Spleen (tissue), 7 donors: ENCODE data around the gene SYT14.

Source experiments
- POLR2A ChIP-seq, 3 donors: fragments of 450-650 bp; IDR thresholded peaks; one replicate each; pipeline ENCODE4 v1.5.1; 2017; ENCODE audit warnings: antibody characterized with exemption in 3 of 3, mild to moderate bottlenecking in 1 of 3
- POLR2AphosphoS5 ChIP-seq, 3 donors: sonication (generic); formaldehyde crosslinking; IDR thresholded peaks; one replicate each; pipeline ENCODE4 v1.5.1; 2017; ENCODE audit warnings: antibody characterized with exemption in 3 of 3
- TF ChIP-seq, protein P1 (sequence below), 11 experiments: fragments of 200-600 bp in 7 of 11; fragments of 450-650 bp in 4 of 11; sonication (generic) in 4 of 11; IDR thresholded peaks in 8 of 11; conservative IDR thresholded peaks in 3 of 11; 1 replicate in 7 of 11; 2 replicates in 4 of 11; pipeline versions ENCODE4 v1.4.0 to v1.8.0; 2016 to 2021; ENCODE audit warnings: antibody characterized with exemption in 11 of 11, inconsistent platforms in 4 of 11, mild to moderate bottlenecking in 1 of 11
- donor health status: DM: no; HTN: no; CAD: no; lungs with moderate emphysema.
- donor health status: DM: no; HTN: no; CAD: no.
- donor health status: DM: no; HTN: no; CAD: no.

DNA sequence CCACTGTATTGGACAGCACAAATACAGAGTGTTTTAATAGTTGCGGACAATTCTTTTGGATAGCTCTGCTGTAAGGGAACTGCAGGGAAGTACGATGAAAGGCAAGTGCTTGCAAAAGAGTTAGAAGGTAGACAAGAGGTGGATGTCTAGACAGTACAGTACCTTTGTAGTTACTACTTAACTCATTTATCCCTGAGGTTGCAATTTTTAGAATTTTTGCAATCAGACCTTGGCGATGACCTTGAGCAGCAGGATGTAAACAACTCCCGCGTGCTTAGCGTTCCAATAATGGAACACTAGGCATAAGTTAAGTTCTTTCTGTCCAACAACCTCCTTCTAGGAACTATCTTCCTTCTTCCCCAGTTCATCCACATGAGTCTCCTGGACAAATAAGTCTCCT, 1.9 kb upstream of the SYT14 start:
- no peak for TF ChIP-seq POLR2A (IDR thresholded peaks at IDR 0.05)
- TF ChIP-seq POLR2AphosphoS5 (IDR thresholded peaks at IDR 0.05) = no peak
- TF ChIP-seq, protein P1, sequence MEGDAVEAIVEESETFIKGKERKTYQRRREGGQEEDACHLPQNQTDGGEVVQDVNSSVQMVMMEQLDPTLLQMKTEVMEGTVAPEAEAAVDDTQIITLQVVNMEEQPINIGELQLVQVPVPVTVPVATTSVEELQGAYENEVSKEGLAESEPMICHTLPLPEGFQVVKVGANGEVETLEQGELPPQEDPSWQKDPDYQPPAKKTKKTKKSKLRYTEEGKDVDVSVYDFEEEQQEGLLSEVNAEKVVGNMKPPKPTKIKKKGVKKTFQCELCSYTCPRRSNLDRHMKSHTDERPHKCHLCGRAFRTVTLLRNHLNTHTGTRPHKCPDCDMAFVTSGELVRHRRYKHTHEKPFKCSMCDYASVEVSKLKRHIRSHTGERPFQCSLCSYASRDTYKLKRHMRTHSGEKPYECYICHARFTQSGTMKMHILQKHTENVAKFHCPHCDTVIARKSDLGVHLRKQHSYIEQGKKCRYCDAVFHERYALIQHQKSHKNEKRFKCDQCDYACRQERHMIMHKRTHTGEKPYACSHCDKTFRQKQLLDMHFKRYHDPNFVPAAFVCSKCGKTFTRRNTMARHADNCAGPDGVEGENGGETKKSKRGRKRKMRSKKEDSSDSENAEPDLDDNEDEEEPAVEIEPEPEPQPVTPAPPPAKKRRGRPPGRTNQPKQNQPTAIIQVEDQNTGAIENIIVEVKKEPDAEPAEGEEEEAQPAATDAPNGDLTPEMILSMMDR (IDR thresholded peaks at IDR 0.05 in 8 of 11, conservative IDR thresholded peaks at IDR 0.05 in 3 of 11) = no peak
